COLO829 (cell line): Measurements from ENCODE around the gene IFITM1.
"Not testable (repeated sequence)": the region's sequence is repeated elsewhere in the genome, so short reads cannot be mapped to it uniquely, and the experiment has no call there.

Experiments used
- DNase-seq: peaks from one replicate; pipeline ENCODE4 v3.0.0; 2012; ENCODE audit warnings: low spot score

The IFITM1 gene

DNA sequence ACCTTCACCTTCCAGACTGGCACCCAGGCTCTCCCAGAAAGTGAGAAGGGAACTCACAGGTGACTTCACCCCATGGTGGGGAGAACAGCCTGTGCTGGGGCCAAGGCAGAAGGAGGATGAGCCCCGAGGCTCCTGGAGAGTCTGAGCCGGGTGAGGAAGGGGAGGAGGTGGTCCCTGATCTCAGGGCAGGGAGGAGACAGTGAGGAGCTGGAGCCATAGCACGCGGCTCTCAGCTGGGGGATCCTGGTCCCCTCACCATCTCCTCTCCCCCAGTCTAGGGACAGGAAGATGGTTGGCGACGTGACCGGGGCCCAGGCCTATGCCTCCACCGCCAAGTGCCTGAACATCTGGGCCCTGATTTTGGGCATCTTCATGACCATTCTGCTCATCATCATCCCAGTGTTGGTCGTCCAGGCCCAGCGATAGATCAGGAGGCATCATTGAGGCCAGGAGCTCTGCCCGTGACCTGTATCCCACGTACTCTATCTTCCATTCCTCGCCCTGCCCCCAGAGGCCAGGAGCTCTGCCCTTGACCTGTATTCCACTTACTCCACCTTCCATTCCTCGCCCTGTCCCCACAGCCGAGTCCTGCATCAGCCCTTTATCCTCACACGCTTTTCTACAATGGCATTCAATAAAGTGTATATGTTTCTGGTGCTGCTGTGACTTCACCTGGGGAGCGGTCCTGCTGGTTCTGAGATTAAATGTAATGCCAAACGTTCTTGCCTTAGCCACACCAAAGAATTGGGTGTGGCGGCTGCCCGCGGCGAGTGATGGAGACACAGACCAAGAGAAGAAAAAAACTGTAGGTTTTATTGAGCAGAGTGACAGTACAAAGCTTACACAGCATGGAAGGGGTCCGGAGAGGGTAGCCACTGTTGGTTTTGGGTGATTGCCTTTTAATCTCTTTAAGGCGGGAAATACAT, 4.8 kb upstream of the IFITM1 start:
- DNase-seq, result not testable (repeated sequence)

DNA sequence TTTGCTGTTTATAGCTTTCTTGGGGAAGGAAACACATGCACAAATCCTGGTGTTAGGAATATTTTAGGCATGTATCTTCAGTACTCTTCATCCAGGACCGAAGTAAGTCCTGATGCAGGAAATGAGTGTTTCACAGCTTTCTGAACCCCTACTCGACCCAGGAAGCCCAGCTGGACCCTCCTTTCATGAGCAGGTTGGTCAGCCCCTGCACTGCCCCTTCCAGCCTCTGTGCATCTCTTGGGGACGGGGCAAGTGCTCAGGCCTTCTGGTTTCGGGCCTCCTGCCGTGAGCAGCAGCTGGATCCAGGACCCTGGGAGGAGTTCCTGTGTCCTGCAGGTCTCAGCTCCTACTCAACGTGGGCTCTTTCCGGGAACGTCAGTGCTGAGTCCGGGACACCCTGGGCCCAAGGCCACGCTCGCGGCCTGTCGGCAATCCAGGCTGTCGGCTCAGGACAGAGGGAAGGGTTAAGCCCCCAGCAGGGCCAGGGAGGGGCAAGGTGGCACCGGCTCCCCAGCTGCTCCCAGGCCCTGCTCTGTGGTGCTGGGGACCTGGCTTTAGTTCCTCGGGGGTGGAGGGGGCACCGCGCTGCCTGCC, 3.8 kb upstream of the IFITM1 start:
- DNase-seq, result not testable (repeated sequence)

GRCh38 chr11:311013-311748, 2.7 kb upstream of the IFITM1 start:
- DNase-seq, result not testable (repeated sequence)

- no peak for DNase-seq
Observed at GRCh38 chr11:312092-312816, 1.6 kb upstream of the IFITM1 start.

GRCh38 chr11:313304-313786, 495 bp upstream of the IFITM1 start:
- no peak for DNase-seq

DNA sequence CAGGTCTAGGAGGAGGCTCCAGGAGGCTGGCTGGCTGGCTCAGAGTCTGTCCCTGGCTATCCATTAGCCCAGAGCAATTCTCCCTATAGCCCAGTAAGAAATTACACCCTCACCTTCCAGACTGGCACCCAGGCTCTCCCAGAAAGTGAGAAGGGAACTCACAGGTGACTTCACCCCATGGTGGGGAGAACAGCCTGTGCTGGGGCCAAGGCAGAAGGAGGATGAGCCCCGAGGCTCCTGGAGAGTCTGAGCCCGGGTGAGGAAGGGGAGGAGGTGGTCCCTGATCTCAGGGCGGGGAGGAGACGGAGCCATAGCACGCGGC, 675 bp downstream of the IFITM1 start:
- DNase-seq, result not testable (repeated sequence)

- DNase-seq, result no peak
Observed at GRCh38 chr11:315051-315481, 1.2 kb downstream of the IFITM1 start.

DNA sequence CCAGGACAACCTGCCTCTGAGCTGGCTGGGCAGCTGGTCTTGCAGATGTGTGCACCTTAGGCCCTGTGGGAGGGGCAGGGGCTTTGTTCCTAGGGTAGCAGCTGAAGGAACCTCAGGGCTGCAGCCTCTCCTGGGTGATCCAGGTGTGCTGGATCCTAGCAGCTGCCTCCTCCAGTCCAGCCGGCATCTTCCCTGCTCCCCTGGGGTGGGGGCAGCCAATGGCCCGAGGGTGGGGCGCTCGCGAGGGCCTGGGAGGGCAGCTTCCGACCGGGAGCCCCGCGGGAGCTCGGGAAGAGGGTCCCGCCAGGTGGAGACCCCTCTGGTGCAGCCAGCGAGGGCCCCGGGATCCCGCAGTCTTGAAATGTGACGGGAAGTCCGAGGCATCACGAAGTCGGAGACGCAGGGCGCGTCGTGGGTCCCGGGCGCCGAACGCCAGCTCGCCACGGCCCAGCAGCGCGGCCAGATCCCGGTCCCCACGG, 1.7 kb downstream of the IFITM1 start:
- DNase-seq, result no peak

- DNase-seq, result no peak
Observed at GRCh38 chr11:316031-316701, 2.3 kb downstream of the IFITM1 start.

- DNase-seq, result no peak
Observed at GRCh38 chr11:316891-317301, 3.1 kb downstream of the IFITM1 start.

DNA sequence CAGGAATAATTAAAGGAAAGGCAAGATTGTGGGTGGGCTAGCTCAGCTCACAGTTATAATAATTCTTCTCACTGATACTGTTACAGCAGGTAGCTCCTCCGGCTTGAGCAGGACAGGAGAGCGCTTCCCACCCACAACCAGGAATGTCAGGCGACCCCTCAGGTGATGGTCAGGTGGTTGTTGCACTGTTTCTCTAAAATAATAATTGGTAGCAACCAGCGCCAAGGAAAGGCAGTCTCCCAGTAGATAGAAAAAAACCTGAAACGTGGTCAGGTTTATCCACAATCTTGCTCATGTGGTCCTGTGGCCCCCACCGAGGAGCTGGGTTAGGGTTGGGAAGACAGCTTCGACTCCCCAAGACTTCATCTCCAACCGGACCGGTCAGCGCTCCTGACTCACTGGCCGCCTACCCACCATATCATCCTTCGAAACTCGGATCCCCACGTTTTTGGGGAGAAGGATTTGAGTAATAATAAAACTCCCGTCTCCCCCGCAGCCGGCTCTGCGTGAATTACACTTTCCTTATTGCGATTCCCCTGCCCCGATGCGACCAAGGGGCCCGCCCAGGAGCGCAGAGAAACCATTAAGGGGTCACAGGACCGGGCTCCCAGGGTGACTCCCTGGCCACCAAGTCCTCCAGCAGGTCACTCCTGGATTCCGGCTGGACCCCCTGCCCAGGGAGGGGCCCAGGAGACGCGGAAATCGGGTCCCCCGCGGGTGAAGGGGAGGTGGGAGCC, 4.0 kb downstream of the IFITM1 start:
- not testable (repeated sequence) for DNase-seq

GRCh38 chr11:318405-319120, 4.7 kb downstream of the IFITM1 start:
- not testable (repeated sequence) for DNase-seq

DNA sequence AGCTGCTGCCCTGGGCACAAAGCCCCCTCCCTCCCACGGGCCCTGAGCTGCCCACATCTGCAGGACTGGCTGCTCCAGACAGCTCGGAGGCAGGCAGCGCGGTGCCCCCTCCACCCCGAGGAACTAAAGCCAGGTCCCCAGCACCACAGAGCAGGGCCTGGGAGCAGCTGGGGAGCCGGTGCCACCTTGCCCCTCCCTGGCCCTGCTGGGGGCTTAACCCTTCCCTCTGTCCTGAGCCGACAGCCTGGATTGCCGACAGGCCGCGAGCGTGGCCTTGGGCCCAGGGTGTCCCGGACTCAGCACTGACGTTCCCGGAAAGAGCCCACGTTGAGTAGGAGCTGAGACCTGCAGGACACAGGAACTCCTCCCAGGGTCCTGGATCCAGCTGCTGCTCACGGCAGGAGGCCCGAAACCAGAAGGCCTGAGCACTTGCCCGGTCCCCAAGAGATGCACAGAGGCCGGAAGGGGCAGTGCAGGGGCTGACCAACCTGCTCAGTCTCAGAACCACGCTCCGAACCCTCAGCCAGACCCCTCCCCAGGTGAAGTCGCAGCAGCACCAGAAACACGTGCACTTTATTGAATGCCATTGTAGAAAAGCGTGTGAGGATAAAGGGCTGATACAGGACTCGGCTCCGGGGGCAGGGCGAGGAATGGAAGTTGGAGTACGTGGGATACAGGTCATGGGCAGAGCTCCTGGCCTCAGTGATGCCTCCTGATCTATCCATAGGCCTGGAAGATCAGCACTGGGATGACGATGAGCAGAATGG, 5.5 kb downstream of the IFITM1 start:
- not testable (repeated sequence) for DNase-seq

DNA sequence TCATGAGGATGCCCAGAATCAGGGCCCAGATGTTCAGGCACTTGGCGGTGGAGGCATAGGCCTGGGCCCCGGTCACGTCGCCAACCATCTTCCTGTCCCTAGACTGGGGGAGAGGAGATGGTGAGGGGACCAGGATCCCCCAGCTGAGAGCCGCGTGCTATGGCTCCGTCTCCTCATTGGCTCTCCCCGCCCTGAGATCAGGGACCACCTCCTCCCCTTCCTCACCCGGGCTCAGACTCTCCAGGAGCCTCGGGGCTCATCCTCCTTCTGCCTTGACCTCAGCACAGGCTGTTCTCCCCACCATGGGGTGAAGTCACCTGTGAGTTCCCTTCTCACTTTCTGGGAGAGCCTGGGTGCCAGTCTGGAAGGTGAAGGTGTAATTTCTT, 6.0 kb downstream of the IFITM1 start:
- DNase-seq, result not testable (repeated sequence)

- DNase-seq, result no peak
Observed at GRCh38 chr11:324156-324555, 10.3 kb downstream of the IFITM1 start.

DNA sequence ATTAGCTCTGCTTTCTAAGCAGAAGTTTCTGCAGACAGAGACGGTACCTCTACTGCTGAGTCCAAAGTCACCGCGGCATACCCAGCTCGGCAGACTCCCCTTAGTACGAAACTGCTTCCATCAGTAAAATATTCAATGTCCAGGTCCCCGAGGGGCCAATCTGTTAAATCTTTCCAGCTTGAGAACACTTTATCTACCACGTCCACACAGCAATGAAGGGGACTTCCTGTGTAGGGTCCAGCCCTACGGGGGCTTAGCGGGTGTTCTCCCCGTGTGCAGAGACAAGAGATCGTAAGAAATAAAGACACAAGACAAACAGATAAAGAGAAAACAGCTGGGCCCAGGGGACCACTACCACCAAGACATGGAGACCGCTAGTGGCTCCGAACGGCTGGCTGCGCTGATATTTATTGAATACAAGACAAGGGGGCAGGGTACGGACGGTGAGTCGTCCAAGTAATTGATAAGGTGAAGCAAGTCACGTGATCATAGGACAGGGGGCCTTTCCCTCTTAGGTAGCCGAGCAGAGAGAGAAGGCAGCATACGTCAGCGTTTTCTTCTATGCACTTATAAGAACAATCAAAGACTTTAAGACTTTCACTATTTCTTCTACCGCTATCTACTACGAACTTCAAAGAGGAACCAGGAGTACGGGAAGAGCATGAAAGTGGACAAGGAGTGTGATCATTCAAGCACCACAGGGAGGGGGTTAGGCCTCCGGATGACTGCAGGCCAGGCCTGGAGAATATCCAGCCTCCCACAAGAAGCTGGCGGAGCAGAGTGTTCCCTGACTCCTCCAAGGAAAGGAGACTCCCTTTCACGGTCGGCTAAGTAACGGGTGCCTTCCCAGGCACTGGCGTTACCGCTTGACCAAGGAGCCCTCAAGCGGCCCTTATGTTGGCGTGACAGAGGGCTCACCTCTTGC, 11.0 kb downstream of the IFITM1 start:
- DNase-seq, result not testable (repeated sequence)

DNA sequence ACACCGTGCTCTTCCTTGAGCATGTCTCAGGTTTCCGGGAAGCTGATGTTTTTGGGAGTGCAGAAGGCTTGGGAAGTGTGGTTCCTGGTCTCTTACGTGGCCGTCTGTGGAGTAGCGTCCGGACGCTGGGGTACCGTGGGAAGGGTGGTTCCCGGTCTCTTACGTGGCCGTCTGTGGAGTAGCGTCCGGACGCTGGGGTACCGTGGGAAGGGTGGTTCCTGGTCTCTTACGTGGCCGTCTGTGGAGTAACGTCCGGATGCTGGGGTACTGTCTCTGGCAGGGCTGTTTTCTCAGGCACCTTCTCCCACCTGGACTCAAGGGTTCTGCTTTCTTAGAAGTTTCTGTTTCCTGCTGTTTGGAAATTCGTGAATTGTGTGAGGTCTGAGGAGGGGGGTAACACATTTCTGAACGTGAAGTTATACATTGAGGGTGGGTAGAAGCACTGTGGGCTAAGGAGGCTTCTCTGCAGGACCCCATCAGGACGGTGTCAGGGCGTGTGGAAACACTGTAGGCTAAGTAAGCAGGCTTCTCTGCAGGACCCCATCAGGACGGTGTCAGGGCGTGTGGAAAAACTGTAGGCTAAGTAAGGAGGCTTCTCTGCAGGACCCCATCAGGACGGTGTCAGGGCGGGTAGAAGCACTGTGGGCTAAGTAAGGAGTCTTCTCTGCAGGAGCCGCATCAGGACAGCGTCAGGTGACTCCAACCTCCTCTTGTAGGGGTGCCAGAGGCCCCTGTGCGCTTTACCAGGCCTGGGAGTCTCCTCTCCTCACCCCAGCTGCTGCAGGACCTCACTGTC, 12.2 kb downstream of the IFITM1 start:
- no peak for DNase-seq
